Mesenchymal stem cell (in vitro differentiated cells and primary cell): ENCODE data around the gene FDX1.

Experiments used
- DNase-seq: peaks from one replicate; pipeline ENCODE4 v3.0.0-alpha.2; 2013
- H2AFZ ChIP-seq: one replicate; pipeline ENCODE4 v1.6.1; 2013; ENCODE audit warnings: low read depth, mild to moderate bottlenecking, control low read depth, inconsistent platforms, low read length, moderate library complexity
- H2AK5ac ChIP-seq: 2 replicates; pipeline ENCODE4 v1.6.1; 2013; ENCODE audit warnings: low read length, moderate library complexity, mild to moderate bottlenecking, inconsistent platforms; ENCODE audit not compliant: severe bottlenecking
- H2BK120ac ChIP-seq: one replicate; pipeline ENCODE4 v1.6.1; 2013; ENCODE audit warnings: low read depth, mild to moderate bottlenecking, inconsistent platforms, low read length, moderate library complexity
- H2BK12ac ChIP-seq, 2 experiments: one replicate each; pipeline ENCODE4 v1.6.1; 2013; ENCODE audit warnings: inconsistent platforms in 2 of 2, low read length in 2 of 2, mild to moderate bottlenecking in 2 of 2, moderate library complexity in 2 of 2, control low read depth in 1 of 2
- H2BK15ac ChIP-seq: one replicate; pipeline ENCODE4 v1.6.1; 2013; ENCODE audit warnings: mild to moderate bottlenecking, low read depth, inconsistent platforms; ENCODE audit not compliant: poor library complexity, severe bottlenecking
- H2BK5ac ChIP-seq: 2 replicates; pipeline ENCODE4 v1.6.1; 2013; ENCODE audit warnings: low read depth, mild to moderate bottlenecking, low read length, control low read depth, inconsistent platforms; ENCODE audit not compliant: poor library complexity, severe bottlenecking
- H3K14ac ChIP-seq, 2 experiments: one replicate each; pipeline ENCODE4 v1.6.1; 2013; ENCODE audit warnings: inconsistent platforms in 2 of 2, low read length in 2 of 2, control low read depth in 1 of 2, mild to moderate bottlenecking in 1 of 2, moderate library complexity in 1 of 2
- H3K18ac ChIP-seq, 2 experiments: one replicate each; pipeline ENCODE4 v1.6.1; 2013; ENCODE audit warnings: inconsistent platforms in 2 of 2, low read length in 2 of 2, control low read depth in 1 of 2, low read depth in 1 of 2, mild to moderate bottlenecking in 1 of 2
- H3K23ac ChIP-seq, 2 experiments: one replicate each; pipeline ENCODE4 v1.6.1; 2013; ENCODE audit warnings: inconsistent platforms in 2 of 2, low read length in 2 of 2, mild to moderate bottlenecking in 2 of 2, moderate library complexity in 2 of 2, control low read depth in 1 of 2
- H3K27ac ChIP-seq: 2 replicates; pipeline ENCODE4 v1.5.1; 2013; ENCODE audit warnings: mild to moderate bottlenecking, moderate library complexity, low read length, control low read depth, inconsistent platforms; ENCODE audit not compliant: poor library complexity, severe bottlenecking
- H3K27me3 ChIP-seq, 2 experiments: 2 replicates each; pipeline versions ENCODE4 v1.6.1 to v1.7.0; 2013; ENCODE audit warnings: low read length in 2 of 2, mild to moderate bottlenecking in 2 of 2, moderate library complexity in 2 of 2, control low read depth in 1 of 2, inconsistent platforms in 1 of 2; ENCODE audit not compliant: control insufficient read depth in 1 of 2, insufficient read depth in 1 of 2
- H3K36me3 ChIP-seq, 2 experiments: 2 replicates each; pipeline versions ENCODE4 v1.6.1 to v1.7.0; 2013; ENCODE audit warnings: low read length in 2 of 2, control low read depth in 1 of 2, inconsistent platforms in 1 of 2, low read depth in 1 of 2, mild to moderate bottlenecking in 1 of 2; ENCODE audit not compliant: insufficient read depth in 2 of 2, control insufficient read depth in 1 of 2
- H3K4ac ChIP-seq, 2 experiments: one replicate each; pipeline ENCODE4 v1.6.1; 2013; ENCODE audit warnings: inconsistent platforms in 2 of 2, low read length in 2 of 2, mild to moderate bottlenecking in 2 of 2, moderate library complexity in 2 of 2, control low read depth in 1 of 2, low read depth in 1 of 2
- H3K4me1 ChIP-seq: 2 replicates; pipeline ENCODE4 v1.6.1; 2013; ENCODE audit warnings: low read depth, low read length, control low read depth; ENCODE audit not compliant: control insufficient read depth, insufficient read depth
- H3K4me2 ChIP-seq: 2 replicates; pipeline ENCODE4 v1.6.1; 2013; ENCODE audit warnings: low read length, mild to moderate bottlenecking, inconsistent platforms; ENCODE audit not compliant: poor library complexity, severe bottlenecking
- H3K4me3 ChIP-seq, 2 experiments: 2 replicates each; pipeline versions ENCODE4 v1.5.1 to v1.7.0; 2013; ENCODE audit warnings: low read length in 2 of 2, mild to moderate bottlenecking in 2 of 2, control low read depth in 1 of 2, low read depth in 1 of 2; ENCODE audit not compliant: insufficient read depth in 1 of 2
- H3K79me1 ChIP-seq: replicated peaks from 2 replicates; pipeline ENCODE4 v1.6.1; 2013; ENCODE audit warnings: mild to moderate bottlenecking, control low read depth, low read length, inconsistent platforms; ENCODE audit not compliant: poor library complexity, severe bottlenecking
- H3K9ac ChIP-seq: 2 replicates; pipeline ENCODE4 v1.7.0; 2013; ENCODE audit warnings: mild to moderate bottlenecking, low read length, moderate library complexity
- H3K9me3 ChIP-seq: 2 replicates; pipeline ENCODE4 v1.7.0; 2013; ENCODE audit warnings: mild to moderate bottlenecking, low read length; ENCODE audit not compliant: control insufficient read depth
- H4K8ac ChIP-seq: one replicate; pipeline ENCODE4 v1.6.1; 2013; ENCODE audit warnings: inconsistent platforms, mild to moderate bottlenecking, low read length, moderate library complexity
- H4K91ac ChIP-seq: one replicate; pipeline ENCODE4 v1.6.1; 2013; ENCODE audit warnings: mild to moderate bottlenecking, low read length, inconsistent platforms
- WGBS: methylation state at CpG from one replicate; pipeline ENCODE4 v1.1.7; 2013; ENCODE audit warnings: mixed read lengths; 5-methylcytosine and 5-hydroxymethylcytosine counted together

FDX1 gene

DNA sequence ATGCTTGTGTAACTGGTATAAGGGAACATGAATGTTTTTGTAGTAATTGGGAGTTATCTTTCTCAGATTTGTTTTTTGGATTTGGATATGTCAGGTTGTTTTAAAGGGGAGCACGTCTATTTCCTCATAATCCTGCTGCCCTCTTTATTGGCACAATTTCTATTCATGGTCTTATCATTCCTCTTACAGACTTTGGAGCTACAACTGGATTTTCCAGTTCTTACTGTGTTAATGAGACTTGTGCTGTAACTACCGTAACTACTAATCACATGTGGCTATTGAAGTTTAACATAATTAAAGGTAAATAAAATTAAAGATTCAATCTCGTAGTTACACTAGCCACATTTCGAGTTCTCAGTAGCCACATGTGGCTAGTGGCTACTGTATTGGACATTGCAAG lies 1.9 kb downstream of the FDX1 start:
- WGBS, result 89% methylated on average over 2 of the region's 4 CpGs
- H3K27me3 ChIP-seq, result no peaks in the 10 kb centered on the region
- no peak for DNase-seq

DNA sequence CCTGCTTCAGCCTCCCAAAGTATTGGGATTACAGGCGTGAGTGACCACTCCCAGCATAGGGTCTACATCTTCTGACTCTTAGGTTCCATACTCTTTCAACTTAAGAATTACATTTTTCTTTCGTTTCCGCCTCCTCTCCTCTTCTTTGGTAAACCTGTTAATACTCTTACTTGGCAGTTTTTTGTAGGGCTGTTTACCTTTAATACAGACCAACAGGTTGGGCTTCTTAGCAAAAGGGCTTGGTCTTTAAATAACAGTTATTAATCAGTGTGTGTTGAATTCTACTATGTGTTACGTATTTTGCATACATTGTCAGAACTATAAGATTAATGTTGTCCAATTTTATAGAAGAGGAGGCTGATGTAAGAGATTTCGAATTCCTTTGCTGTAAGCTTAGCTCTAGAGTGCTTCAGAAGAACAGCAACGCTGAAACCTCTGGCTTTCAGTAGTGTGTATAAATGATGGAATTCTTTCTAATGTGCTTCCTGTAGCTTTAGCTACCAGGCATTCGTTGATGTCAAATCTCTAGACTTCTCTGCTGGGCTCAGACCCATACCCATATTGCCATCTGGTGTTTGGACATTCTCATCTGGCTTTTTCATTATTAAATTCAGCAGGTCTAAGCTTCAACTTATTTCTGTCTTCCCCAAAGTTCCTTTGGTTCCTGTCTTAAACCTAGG lies 3.1 kb downstream of the FDX1 start:
- no peak overlapping the region for H3K14ac ChIP-seq
- no peaks in the 10 kb centered on the region for H3K27me3 ChIP-seq
- no peak overlapping the region for H4K91ac ChIP-seq
- no peak overlapping the region for H2AK5ac ChIP-seq
- peaks cover 1% of the 10 kb centered on the region for H3K79me1 ChIP-seq
- no peak overlapping the region for H2BK15ac ChIP-seq
- H3K27ac ChIP-seq, result no peak overlapping the region
- H3K9ac ChIP-seq, result peak overlapping the region; percentile 25
- no peak overlapping the region for H4K8ac ChIP-seq
- H3K18ac ChIP-seq, result no peak overlapping the region
- H2AFZ ChIP-seq, result no peak overlapping the region
- no peak overlapping the region for H3K4ac ChIP-seq
- peaks cover 8% of the 10 kb centered on the region for H3K4me1 ChIP-seq
- H3K4me3 ChIP-seq, result no peak overlapping the region
- H3K36me3 ChIP-seq, result peaks cover 2 to 6% of the 10 kb centered on the region in 2 experiments
- H2BK12ac ChIP-seq, result no peak overlapping the region
- no peak overlapping the region for H2BK5ac ChIP-seq
- no peaks in the 10 kb centered on the region for H3K9me3 ChIP-seq
- no peak overlapping the region for H3K23ac ChIP-seq
- no peak overlapping the region for H2BK120ac ChIP-seq
- 72% methylated on average over 5 of the region's 7 CpGs for WGBS
- DNase-seq, result peak; percentile 30
- no peak overlapping the region for H3K4me2 ChIP-seq

More for the DNA sequence above, 1.9 kb downstream of the FDX1 start:
- H3K4me1 ChIP-seq, result peaks cover 5% of the 10 kb centered on the region
- no peak overlapping the region for H3K4ac ChIP-seq
- H3K36me3 ChIP-seq, result no peaks in the 10 kb centered on the region
- no peak overlapping the region for H3K18ac ChIP-seq
- H2BK15ac ChIP-seq, result no peak overlapping the region
- H4K8ac ChIP-seq, result no peak overlapping the region
- no peak overlapping the region for H3K27ac ChIP-seq
- no peak overlapping the region for H2BK120ac ChIP-seq
- peak overlapping the region; percentile 97 for H3K9ac ChIP-seq
- no peak overlapping the region for H2AFZ ChIP-seq
- H3K9me3 ChIP-seq, result no peaks in the 10 kb centered on the region
- no peak overlapping the region for H4K91ac ChIP-seq
- H3K14ac ChIP-seq, result no peak overlapping the region
- no peak overlapping the region for H2BK5ac ChIP-seq
- H3K79me1 ChIP-seq, result peaks cover 1% of the 10 kb centered on the region
- no peak overlapping the region for H2AK5ac ChIP-seq
- H2BK12ac ChIP-seq, result no peak overlapping the region
- peak overlapping the region in 1 of 2 experiments; percentile 95 for H3K4me3 ChIP-seq
- H3K23ac ChIP-seq, result no peak overlapping the region
- no peak overlapping the region for H3K4me2 ChIP-seq

DNA sequence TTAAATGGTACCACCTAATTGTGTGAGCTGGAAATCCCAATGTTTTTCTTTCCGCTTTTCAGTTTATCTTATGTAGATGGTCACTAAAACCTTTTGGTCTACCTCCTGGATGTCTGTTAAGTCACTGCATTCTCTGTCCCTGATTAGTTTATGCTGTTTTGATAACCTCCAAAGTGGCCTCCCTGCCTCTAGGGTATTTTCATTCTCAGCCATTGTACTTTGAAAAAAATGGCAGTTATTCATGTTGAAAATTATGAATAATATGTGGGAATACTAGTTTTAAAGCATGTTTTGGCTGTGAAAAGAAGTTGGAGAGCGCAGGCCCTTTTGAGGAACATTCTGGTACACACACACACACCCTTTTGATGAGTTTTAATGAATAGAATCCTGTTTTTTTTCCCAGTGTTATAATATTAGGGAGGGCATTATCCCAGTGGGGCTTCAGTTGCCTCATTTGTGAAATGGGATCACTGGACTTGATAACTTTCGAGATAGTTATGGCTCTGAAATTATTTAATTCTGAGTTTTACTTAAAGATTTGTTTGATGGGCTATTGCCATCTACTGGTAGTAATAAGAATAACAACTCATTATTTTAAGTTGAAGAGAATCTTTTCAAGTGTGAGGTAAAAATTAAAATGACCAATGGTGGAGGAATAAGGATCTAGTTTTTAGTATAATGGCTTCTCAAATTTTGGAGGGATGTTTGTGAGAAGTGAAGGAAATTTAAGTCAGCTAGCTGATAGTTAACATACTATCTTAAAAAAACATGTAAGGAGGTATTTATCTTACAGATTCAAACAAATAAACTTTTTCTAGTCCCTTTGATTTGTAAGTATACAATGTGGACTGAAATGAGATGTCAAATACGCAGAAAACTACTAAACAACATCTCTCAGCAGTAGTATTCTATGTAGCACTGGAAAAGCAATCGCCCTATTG lies 3.9 kb downstream of the FDX1 start:
- H3K4ac ChIP-seq, result no peak overlapping the region
- H4K8ac ChIP-seq, result no peak overlapping the region
- H2AK5ac ChIP-seq, result no peak overlapping the region
- peak overlapping the region; percentile 25 for H3K9ac ChIP-seq
- H3K14ac ChIP-seq, result no peak overlapping the region
- no peak overlapping the region for H4K91ac ChIP-seq
- H3K27ac ChIP-seq, result no peak overlapping the region
- no peak overlapping the region for H2BK120ac ChIP-seq
- no peaks in the 10 kb centered on the region for H3K9me3 ChIP-seq
- no peaks in the 10 kb centered on the region for H3K27me3 ChIP-seq
- no peak overlapping the region for H2BK5ac ChIP-seq
- H3K4me2 ChIP-seq, result no peak overlapping the region
- 62% methylated on average over 3 of the region's 5 CpGs for WGBS
- H3K23ac ChIP-seq, result no peak overlapping the region
- H3K36me3 ChIP-seq, result peaks cover 2 to 9% of the 10 kb centered on the region in 2 experiments
- H2BK15ac ChIP-seq, result no peak overlapping the region
- H2BK12ac ChIP-seq, result no peak overlapping the region
- H2AFZ ChIP-seq, result no peak overlapping the region
- DNase-seq, result peak; percentile 47
- peaks cover 8% of the 10 kb centered on the region for H3K4me1 ChIP-seq
- H3K4me3 ChIP-seq, result no peak overlapping the region
- H3K79me1 ChIP-seq, result peaks cover 1% of the 10 kb centered on the region
- H3K18ac ChIP-seq, result no peak overlapping the region
